ENCODE data around the gene LIMK1.
"Not testable (repeated sequence)": the region's sequence is repeated elsewhere in the genome, so short reads cannot be mapped to it uniquely, and the experiment has no call there.

Gene LIMK1

DNA sequence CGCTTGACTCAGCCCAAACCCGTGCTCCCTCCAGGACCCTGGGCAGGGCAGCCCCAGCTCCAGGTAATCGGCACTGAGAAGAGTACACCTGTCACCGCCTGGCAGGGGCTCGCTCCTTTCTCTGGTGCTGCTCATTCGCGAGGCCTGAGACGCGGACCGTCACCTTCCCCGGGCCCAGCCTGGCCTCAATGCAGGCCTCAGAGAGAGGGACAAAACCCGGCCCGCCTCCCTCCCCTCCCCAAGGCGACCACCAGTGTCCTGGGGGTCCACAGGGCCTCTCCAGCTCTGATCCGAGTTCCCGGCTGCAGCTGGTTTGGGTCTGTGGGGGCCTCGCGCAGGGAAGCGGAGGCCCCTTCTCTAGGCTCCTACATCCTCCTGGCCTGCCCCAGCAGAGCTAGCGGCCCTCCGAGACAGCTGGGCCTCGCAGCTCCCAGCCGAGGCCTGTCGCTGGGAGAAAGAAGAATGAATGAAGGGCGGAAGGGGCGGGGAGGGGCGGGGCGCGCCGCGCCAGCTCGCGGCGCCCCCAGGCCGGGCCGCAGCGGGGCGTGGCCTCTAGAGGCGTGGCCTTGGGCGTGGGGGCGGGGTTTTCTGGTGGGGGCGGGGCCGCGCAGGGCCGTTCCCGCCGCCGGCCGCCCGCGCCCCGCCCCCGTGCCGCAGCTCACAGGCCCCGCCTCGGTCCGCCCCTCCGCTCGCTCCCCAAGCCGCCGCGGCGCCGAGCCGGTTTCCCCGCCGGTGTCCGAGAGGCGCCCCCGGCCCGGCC, at the start of gene LIMK1:
LIMK1 (plus strand) TSS at position 688 of the 760 bp plus-strand sequence. CDS start 187 bp downstream, outside the sequence.
- peak; percentile 82 for DNase-seq (ENCODE audit: low spot score)

DNA sequence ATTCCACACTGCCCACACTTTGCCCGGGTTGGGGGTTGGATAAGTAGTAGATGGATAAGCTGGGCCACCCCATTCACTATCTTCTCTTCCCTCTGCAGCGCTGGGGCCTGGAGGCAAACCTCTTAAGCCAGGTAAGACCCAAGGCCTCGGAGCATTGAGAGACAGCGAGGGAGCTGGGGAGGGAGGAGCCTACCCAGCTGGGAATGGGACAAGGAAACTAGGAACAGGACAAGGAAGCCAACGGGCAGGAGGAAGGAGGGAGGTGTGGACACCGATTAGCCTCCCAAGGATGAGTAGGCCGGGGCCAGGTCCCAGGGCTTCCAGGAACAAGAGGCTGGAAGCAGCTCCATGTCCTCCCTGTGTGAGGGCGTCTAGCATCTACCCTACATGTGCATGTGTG, 46.0 kb upstream of the LIMK1 start:
- DNase-seq (ENCODE audit: low spot score), result no peak

DNA sequence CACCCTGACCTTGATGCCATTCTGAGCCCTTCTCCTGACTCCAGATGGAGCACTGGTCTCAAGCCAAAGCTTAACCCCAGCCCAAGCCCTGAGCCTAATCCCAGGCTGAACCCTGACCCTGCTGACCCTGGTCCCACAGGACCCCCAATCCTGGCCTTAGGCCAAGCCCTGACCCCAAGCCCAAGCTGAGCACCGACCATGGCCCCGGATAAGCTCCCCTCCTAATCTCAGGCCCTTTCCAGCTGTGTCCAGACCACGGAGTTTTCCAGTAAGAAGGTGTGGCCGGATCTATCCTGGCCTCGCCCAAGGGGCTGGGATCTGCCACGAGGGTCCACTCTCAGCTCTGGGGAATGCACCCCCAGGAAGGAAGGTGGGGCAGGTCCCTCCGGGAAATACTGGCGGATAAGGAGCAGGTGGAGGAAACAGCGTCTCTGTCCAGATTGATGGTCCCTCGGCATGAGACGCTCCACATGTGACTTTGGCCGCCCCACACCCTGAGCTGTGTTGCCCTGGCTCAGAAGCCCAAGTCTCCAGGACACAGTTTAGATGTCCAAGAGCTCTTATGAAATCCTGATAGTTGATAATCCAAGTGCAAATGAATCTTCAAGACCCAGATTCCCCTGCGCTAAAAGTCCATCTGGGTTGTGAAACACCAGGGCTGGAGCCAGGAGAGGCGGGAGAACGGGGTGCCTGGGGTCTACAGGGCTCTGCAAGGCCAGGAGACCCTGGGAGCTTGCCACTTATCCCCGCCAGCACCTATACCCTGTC, 45.2 kb upstream of the LIMK1 start:
- DNase-seq (ENCODE audit: low spot score), result no peak

DNA sequence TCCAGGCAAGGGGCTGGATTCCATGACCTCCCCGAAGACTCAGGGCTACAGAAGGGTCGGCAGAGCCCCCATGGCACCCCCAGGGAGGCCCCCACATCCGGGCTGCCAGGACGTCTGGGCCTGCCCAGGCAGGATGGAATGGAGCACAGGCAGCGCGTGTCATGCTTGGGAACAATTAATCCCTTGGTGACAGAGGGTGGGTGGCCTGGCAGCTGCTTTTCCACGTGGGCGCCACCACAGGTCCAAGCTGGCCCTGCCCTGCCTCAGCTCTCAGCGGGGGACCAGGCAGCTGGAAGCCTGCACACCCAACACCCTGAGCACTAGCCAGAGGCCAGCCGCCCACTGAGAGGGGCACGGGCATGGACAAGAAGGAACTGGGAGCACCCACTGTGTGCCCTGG, 44.3 kb upstream of the LIMK1 start:
- no peak for DNase-seq (ENCODE audit: low spot score)

DNA sequence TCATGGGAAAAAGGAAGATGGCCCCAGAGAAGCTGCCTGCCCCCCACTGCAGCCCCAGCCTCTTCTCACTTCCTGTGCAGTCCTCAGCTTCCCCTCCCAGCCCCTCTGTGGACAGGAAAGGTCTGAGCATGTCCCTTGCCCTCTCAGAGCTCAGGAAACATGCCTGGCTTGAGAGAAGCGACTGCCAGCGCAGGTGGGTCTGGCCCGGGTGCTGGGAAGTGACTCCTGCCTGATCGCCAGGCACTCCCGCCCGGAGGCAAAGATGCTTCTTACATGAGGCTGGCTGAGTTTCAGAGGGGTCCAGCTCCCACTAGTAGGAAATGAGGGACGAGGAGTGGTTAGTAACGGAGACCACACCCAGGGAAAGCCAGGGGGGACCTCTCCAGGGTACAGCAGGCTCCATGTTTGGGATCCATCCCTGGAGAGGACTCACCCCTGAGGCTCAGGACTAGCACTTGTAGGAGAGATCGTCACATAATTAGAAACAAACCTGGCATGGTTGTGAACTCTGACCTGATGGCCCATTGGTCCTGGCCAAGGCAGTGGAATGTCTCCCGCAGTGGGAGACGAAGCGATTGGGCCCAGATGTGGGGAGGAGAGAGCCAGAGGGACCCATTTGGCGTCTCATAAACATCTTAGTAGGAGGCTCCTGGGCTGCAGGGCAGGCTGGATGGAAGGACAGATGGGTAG, 43.4 kb upstream of the LIMK1 start:
- no peak for DNase-seq (ENCODE audit: low spot score)

DNA sequence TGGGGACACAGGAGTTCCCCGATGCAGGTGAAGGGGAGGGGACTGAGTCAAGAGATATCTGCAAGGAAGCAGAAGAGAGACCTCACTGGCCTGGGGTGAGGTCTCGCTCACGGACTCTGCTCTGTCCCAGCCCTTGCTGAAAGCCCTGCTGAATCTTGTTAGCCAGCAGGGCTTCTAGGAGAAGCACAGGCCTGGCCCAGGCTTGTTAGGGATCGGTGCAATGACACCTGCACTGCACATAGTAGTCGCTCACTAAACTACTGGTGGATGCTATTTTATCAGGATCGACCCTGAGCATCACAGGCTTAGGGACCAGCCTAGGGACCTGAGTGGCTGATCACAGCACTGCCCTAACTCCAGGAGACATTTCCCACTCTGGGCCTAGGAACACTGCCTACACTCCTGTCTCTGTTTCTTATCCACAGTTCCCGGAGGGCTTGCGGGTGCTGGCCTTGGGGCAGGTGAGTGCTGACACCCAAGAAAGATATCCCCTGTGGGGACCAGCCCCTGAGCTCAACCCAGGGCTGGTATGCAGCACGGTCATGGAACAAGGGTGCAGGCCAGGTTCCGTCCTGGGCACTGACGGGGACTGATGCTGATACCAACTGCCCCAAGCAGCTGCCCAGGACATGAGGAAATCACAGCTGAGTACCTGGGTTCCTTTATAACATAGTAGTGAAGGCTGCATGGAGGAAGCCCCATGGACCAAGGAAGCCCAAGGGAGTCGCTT, 42.6 kb upstream of the LIMK1 start:
- DNase-seq (ENCODE audit: low spot score), result no peak

DNA sequence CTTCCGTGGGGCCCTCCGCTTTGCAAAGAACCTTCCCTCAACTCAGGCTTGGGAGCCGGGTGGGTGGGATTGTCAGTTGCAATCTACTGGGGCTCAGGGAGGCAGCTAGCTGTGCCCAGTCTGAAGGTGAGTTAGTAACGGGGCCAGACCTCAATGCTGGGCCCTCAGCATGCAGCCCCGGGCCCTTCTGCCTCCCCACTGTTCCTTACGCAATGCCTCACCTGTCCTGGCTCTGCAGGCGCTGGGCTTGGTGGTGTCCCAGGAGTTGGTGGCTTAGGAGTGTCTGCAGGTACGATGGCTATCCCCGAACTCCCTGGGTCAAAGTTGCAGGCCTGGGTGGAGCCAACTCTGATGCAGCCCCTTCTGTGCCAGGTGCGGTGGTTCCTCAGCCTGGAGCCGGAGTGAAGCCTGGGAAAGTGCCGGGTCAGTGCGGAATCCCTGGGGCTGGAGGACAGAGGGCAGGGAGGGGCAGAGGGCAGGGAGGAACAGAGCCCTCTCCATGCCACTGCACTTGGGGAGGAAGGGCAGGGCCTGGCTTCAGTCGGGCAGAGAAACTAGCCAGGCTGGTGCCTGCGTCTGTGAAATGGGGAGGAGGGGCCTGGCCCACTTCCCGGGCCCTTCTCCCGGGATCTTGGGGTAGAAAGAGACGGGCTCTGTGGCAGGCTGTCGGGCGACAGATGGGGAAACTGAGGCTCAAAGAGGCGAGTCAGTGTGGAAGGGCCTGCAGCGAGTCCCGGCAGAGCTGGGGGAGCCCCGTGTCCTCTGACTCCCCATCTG, 40.7 kb upstream of the LIMK1 start:
- no peak for DNase-seq (ENCODE audit: low spot score)

DNA sequence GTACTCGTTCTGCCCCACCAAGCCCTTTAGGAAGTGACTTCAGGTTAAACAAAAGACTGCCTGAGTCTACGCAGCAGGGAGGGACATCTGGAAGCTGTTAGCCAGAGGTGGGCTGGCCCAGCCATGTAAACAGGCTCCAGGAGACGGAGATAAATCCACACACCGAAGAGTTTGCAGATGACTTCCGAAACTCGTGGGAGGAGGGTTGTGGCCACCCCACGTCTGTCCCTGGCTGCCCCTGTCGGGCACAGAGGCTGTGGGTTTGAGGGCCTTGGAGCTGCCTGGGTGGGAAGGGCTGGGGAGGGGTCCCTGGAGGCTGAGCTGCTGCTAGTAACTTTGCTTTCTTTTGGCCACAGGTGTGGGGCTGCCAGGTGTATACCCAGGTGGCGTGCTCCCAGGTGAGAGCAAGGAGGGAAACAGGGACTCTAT, 40.1 kb upstream of the LIMK1 start:
- no peak for DNase-seq (ENCODE audit: low spot score)

DNA sequence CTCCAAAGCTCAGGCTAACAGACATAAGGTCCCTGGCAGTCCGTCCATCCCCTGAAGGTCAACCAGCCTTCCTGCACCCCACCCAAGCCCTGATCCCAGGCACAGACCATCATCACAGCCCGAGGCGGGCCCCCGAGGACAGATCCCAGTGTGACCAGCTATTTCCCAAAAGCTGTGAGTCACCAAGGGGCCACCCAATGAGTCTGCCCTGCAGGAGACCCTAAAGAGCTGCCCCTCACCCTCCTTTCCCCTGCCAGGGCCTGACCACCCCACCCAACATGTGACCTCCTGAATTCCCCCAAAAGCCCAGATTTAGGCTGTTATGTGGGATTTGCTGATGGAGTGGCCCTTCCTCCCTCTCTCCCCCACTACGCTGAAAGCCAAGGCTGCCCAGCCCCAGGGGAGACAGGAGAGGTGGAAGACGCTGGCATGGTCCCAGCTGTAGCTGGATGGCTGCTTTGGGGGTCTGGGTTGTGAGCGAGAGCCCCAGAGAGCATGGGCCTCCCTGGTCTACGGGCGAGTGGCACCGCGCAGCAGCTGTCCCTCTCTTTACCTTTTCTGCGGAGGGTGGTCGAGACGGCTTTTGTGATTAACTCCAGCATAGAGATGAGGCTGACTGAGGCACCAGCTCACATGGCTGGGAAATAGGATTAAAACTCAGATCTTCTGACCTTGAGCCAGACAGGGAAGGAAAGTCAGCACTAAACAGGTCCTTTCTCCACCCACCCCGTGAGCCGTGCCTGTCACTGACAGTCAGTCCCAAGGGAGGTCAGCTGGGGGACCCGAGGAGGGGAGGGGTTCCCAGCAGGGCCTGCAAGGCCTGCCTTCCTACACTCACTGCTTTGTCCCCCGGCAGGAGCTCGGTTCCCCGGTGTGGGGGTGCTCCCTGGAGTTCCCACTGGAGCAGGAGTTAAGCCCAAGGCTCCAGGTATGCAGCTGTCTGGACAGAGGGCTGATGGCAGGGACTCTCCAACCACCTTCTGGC, 38.9 kb upstream of the LIMK1 start:
- no peak for DNase-seq (ENCODE audit: low spot score)

DNA sequence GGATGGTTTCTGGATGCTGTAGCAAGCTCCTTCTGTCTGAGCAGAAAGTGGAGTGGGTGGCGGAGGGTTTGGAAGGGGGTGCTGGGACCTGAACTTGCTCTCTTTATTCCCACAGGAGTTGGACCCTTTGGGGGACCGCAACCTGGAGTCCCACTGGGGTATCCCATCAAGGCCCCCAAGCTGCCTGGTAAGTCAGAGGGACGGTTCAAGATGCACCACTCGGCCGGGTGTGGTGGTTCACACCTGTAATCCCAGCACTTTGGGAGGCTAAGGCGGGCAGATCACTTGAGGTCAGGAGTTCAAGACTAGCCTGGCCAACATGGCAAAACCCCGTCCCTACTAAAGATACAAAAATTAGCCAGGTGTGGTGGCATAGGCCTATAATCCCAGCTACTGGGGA, 37.0 kb upstream of the LIMK1 start:
- DNase-seq (ENCODE audit: low spot score), result not testable (repeated sequence)

DNA sequence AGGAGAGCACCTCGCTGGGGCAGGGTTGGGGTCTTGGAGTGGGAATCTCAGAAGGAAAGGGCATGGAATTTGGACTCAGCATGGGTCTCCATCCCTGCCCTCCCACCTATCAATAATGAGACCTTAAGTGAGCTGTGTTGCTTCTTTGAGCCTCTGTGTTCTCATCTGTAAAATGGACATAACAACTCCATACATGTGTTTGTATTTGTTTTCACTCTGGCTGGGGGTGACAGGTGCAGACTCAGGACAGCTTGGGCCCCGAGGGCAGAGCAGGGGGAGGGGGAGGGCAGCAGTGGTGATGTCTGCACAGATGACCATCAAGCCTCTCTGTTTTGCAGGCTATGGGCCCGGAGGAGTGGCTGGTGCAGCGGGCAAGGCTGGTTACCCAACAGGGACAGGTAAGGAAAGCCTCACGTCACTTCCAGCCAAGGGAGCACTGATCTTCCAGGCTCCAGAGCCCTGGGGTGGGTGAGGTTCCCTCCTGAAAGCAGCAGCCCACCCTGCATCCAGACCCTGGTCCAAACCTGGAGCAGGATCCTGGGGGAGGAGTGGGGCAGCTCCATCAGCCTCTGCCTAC, 35.7 kb upstream of the LIMK1 start:
- DNase-seq (ENCODE audit: low spot score), result no peak

DNA sequence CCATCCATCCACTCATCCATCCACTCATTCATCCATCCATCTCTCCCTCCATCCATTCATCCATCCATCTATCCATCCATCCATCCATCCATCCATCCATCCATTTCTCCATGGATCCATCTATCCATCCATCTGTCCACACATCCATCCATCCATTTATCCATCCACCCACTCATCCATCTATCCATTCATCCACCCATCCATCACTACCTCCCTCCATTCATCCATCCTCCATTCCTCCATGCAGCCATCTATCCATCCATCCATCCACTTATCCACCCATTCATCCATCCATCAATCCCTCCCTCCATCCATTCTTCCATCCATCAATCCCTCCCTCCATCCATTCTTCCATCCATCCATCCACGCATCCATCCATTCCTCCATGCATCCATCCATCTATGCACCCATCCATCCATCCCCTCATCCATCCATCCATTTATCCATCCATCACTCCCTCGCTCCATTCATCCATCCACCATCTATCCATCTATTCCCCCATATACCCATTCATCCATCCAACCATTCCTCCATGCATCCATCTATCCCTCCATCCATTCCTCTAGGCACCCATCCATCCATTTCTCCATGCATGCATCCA, 34.5 kb upstream of the LIMK1 start:
- DNase-seq (ENCODE audit: low spot score), result no peak

DNA sequence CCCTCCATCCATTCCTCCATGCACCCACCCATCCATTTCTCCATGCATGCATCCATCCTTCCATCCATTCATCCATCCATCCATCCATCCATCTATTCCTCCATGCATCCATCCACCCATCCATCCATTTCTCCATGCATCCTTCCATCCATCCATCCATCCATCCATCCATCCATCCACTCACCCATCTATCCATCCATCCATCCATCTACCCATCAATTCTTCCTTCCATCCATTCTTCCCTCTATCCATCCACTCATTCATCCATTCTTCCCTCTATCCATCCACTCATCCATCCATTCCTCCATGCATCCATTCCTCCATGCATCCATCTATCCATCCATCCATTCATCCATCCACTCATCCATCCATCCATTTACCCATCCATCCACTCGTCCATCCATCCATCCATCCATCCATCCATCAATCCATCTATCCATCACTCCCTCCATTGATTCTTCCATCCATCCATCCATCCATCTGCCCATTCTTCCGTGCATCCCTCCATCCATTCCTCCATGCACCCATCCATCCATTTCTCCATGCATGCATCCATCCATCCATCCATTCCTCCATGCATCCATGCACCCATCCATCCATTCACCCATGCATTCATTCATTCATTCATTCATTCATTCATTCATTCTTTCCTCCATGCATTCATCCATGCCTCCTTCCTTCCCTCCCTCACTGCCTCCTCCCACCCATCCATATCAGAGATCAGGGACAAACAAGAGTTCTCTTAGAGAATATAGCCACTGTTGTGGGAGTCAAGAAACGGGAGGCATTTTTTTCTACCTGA, 33.4 kb upstream of the LIMK1 start:
- DNase-seq (ENCODE audit: low spot score), result no peak

DNA sequence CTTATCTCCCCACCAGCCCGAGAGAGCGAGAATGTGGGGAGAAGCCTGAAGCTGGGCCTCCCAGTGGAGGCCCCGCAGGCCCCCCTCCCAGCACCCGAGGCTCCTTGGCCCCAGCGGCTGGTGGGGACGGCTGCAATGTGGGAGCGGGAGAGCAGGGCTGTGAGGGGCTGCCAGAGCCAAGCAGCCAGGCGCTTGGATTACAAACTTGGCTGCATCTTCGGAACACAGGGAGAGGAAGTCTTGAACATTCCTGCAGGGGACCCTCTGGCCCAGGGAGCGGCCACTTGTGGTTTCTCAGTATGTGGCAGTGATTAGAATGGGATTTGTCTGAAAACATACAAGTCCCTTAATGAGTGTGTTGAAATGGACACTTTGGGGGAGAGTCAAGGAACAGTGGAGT, 32.4 kb upstream of the LIMK1 start:
- DNase-seq (ENCODE audit: low spot score), result no peak

DNA sequence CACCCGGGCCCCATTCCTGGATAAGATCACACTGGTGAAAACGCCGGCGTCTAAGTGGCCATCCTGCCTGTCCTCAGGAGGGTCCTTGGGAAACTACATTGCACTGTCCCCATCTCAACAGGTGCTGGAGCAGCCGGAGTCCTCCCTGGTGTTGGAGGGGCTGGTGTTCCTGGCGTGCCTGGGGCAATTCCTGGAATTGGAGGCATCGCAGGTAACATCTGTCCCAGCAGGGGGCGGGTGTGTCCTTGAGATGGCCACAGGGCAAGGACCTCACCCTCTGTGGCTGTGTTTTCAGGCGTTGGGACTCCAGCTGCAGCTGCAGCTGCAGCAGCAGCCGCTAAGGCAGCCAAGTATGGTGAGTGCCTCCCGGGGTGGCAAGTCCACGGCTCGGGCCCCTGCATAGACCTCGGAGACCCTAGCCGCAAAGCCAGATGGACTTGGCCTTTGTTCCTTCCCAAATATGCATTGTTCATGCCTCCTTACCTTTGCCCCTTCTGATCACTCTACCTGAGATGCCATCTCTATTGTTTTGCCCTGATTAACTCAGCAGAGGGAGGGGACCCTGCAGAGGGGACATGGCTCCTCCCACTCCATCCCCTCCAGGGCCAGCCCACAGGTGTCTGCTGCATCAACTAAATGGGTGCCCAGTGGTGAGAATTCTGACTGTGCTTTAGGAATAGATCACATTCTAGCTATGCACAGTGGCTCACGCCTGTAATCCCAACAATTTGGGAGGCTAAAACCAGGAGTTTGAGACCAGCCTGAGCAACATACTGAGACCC, 31.8 kb upstream of the LIMK1 start:
- DNase-seq (ENCODE audit: low spot score), result no peak

DNA sequence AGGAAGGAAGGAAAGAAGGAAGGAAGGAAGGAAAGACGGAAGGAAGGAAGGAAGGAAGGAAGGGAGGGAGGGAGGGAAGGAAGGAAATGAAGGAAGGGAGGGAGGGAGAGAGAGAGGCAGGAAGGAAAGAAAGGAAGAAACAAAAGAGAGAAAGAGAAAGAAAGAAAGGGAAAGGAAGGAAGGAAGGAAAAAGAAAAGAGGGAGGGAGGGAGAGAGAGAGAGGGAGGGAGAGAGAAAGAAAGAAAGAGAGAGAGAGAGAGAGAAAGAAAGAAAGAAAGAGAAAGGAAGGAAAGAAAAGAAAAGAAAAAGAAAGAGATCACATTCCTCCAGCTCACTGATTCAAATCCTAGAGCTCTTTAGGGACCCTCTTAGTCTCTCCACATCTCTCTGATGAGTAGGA, 31.0 kb upstream of the LIMK1 start:
- DNase-seq (ENCODE audit: low spot score), result no peak

DNA sequence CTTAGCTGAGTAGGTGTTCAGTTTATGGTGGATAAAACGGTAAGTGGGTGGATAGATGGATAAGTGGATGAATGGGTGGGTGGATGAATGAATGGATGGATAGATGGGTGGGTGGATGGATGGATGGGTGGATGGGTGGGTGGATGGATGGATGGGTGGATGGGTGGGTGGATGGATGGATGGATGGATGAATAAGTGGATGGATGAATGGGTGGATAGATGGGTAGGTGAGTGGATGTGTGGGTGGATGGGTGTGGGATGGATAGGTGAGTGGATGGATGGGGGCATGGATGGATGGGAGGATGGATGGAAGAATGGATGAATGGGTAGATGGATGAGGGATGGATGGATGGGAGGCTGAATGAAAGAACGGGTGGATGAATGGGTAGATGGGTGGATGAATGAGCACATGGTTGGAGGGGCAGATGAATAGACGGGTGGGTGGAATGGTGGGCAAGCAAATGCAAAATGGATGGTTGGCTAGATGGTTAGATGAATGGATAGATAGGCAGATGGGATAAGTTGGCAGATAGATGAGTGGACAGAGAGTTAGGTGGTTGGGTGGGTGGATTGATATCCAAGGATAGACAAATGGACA, 29.9 kb upstream of the LIMK1 start:
- DNase-seq (ENCODE audit: low spot score), result no peak

Measured in CD4-positive, alpha-beta T cell treated with Interleukin-6 at 100 ng/mL for 8 hours (primary cell).